ENCODE measurements around the gene ACSL4.

The ACSL4 gene

DNA sequence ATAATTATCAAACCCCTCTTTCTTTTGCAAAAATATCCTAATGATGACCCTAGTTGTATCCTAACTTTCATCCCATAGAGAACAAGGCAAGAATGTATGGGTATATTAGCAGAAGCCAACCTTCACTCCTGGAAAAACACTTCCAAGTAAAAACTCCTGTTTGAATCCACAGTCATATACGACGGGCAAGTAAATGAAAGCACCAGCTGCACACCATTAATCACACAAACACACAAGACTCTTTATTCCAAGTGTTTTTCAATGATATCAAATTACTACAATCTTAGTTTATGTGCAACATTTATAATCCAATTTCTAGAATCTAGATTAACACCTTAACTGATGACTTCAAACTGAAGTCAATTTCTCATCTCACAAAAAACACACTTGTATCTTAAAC is 22.9 kb downstream of the ACSL4 start:
- no peak for FAIRE-seq
- no peak for DNase-seq (ENCODE audit: insufficient read length, low spot score)
- TF ChIP-seq, protein P1, sequence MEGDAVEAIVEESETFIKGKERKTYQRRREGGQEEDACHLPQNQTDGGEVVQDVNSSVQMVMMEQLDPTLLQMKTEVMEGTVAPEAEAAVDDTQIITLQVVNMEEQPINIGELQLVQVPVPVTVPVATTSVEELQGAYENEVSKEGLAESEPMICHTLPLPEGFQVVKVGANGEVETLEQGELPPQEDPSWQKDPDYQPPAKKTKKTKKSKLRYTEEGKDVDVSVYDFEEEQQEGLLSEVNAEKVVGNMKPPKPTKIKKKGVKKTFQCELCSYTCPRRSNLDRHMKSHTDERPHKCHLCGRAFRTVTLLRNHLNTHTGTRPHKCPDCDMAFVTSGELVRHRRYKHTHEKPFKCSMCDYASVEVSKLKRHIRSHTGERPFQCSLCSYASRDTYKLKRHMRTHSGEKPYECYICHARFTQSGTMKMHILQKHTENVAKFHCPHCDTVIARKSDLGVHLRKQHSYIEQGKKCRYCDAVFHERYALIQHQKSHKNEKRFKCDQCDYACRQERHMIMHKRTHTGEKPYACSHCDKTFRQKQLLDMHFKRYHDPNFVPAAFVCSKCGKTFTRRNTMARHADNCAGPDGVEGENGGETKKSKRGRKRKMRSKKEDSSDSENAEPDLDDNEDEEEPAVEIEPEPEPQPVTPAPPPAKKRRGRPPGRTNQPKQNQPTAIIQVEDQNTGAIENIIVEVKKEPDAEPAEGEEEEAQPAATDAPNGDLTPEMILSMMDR (IDR thresholded peaks at IDR 0.05; ENCODE audit: insufficient read depth, missing control alignments): no peak

DNA sequence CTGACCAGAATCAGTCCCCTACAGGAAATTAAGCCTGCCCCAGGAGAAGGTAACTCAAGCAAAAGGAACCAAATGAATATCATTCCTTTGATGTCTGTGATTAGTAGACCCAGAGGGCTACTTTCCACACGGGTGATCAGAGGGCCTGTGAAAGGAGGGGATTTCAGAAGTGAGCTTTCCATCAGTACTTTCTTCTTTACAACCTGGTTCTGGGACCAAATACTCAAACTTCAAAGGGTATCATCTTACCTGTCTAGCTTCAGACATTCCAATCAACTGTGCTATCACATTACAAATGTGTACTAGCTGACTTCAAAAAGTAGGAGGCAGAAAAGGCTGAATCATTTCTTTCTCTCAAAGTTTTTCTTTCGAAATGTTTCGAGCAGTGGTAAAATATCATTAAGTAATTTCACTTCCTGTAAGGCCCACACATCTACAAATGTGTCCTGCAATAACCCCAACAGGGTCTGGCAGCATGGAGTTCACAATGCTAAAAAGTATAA is 23.9 kb downstream of the ACSL4 start:
- TF ChIP-seq, protein P1 (IDR thresholded peaks at IDR 0.05; ENCODE audit: insufficient read depth, missing control alignments): no peak
- FAIRE-seq: no peak
- DNase-seq (ENCODE audit: insufficient read length, low spot score): no peak

DNA sequence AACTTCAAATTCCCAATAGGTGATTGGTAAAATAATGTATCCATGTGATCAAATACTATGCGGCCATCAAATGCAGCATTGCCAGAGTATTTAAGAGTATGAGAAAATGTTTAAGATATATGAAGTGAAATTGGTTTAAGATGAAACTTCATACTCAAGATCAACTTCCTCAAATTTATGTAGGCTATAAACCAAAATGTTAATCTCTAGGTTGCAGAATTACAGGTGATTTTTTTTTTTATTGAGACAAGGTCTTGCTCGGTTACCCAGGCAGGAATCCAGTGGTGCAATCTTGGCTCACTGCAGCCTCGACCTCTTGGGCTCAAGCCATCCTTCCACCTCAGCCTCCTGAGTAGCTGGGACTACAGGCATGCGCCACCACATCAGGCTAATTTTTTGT is 25.3 kb downstream of the ACSL4 start:
- DNase-seq (ENCODE audit: insufficient read length, low spot score) (no peak), FAIRE-seq (no peak)
- TF ChIP-seq, protein P1 (IDR thresholded peaks at IDR 0.05; ENCODE audit: insufficient read depth, missing control alignments): no peak

DNA sequence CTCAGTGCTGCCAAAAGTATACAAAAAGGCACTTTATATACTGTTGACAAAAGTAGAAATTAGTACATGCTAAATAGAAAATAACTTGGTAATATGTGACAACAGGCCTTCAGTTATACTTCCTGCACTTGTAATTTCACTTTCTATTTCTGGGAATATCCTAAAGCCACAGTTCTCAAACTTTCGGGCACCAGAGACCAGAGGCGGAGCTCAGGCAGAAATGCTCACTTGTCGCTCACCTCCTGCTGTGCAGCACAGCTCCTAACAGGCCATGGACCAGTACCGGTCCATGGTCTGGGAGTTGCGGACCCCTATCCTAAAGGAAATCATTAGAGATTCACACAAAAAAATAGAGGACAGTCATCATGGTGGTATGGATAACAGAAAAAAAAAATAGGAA is 25.7 kb downstream of the ACSL4 start:
- FAIRE-seq: no peak
- TF ChIP-seq, protein P1 (IDR thresholded peaks at IDR 0.05; ENCODE audit: insufficient read depth, missing control alignments): no peak
- no peak for DNase-seq (ENCODE audit: insufficient read length, low spot score)

DNA sequence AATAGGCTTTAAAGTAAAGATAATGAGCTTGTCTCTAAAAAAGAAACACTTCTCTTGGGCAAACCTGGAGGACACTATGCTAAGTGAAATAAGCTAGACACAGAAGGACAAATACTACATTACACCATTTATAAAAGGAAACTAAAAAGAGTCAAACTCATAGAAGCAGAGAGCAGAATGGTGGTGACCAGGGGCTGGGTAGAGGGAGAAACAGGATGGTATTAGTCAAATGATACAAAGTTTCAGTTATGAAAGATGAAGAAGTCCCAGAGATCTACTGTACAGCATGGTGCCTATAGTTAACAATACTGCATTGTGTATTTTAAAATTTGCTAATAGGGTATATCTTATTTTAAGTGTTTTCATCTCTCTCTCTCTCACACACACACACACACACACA is 28.5 kb downstream of the ACSL4 start:
- DNase-seq (ENCODE audit: insufficient read length, low spot score) (no peak), FAIRE-seq (no peak)
- TF ChIP-seq, protein P1 (IDR thresholded peaks at IDR 0.05; ENCODE audit: insufficient read depth, missing control alignments): no peak

DNA sequence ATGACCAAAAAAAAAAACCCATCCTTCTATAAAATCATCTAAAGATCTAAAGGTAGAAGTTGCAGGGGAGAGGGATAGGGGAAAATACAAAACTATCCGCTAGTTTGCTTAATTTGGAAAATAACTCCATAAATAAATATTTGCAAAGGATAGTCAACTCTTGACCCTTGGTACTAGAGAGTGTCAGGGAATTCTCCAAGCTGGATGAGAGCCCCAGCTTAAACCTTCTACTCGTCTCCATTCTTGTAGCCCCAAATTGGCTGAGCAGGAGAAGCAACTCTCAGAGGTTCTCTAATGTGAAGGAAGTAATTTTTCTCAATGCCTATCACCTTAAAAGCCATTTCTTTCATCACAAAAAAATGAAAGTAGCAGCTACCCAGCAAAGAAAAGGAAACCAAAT is 35.2 kb downstream of the ACSL4 start:
- no peak for FAIRE-seq
- TF ChIP-seq, protein P1 (IDR thresholded peaks at IDR 0.05; ENCODE audit: insufficient read depth, missing control alignments): no peak

DNA sequence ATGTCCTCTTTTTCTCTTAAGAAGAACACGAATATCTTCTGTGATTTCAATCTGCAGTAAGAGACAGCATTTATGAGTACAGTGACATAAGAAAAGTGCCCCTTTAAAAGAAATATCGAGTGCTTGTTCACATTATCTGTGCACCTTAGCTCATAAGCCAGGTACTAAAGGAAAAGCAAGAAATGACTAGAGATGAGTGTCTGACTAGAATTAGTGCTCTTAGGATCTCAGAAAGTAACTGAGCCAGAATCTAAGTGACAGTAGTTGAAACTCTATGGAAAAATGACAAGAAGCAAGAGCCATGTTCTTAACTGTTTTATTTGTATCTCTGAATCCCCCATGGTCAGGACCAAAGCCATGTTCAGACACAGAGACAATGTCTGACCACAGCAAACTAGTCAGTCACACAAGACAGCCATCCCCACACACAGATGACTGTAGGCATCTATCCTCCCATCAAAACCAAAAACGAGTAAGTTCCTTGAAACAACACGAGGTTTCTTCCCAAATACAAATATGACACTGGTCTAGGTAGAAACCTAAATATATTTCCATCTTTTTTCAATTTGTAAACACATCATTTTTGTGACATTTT is 36.8 kb downstream of the ACSL4 start:
- TF ChIP-seq, protein P1 (IDR thresholded peaks at IDR 0.05; ENCODE audit: insufficient read depth, missing control alignments): no peak
- no peak for FAIRE-seq
- DNase-seq (ENCODE audit: insufficient read length, low spot score): no peak

More for the DNA sequence above, 35.2 kb downstream of the ACSL4 start:
- DNase-seq (ENCODE audit: insufficient read length, low spot score): no peak
